HepG2 (cell line): ENCODE data around the gene PCARE. TPM values are rescaled to one million over a fixed set of nuclear protein-coding genes. Genes with fewer than 3 reads are reported as not detected.
A peak's percentile ranks its signal among the peaks of the same experiment; 100 is the strongest.

Source experiments
- ATAC-seq: fragments of 200-7000 bp; cut with Tn5 transposase; 3 replicates; pipeline ENCODE4 v1.9.1; 2020; ENCODE audit warnings: mild to moderate bottlenecking, moderate library complexity
- BruUV-seq: library from RNA; stranded (reverse); fragments of 400-500 nt; replicated peaks from 2 replicates; lab custom pipeline; 2021; lab: Mats Ljungman, UMichigan
- CTCF ChIA-PET: fragments of 300-600 bp; formaldehyde crosslinking; extraction: SDS; loops from one replicate; lab custom pipeline; 2021; ENCODE audit warnings: low total read pairs, inconsistent platforms, low intra/inter-chr PET ratio; lab: Yijun Ruan, JAX
- POLR2A ChIA-PET: fragments of 350-600 bp; sonication (Branson Sonifier 250); formaldehyde crosslinking; loops from one replicate; lab custom pipeline; 2020; ENCODE audit warnings: antibody characterized with exemption, inconsistent platforms; lab: Yijun Ruan, JAX
- DNase-seq: peaks from one replicate; pipeline ENCODE4 v3.0.0-alpha.2; 2015; ENCODE audit warnings: low spot score
- FAIRE-seq: peaks from 3 replicates; lab custom pipeline; 2011; peaks lifted over from hg19 to GRCh38; lab: Jason Lieb, UNC
- H2AFZ ChIP-seq: one replicate; pipeline ENCODE4 v1.6.1; 2011; ENCODE audit warnings: low read length, inconsistent platforms
- H3K27ac ChIP-seq: fragments of 300-600 bp; 3 replicates; pipeline ENCODE4 v1.8.0; 2011; ENCODE audit warnings: mixed run types, mild to moderate bottlenecking, mixed read lengths, low read length, inconsistent platforms; ENCODE audit not compliant: insufficient read depth; ENCODE audit errors: extremely low read length
- H3K27me3 ChIP-seq, 2 experiments: fragments of 200-600 bp in 1 of 2; 2 replicates in 1 of 2; 3 replicates in 1 of 2; pipeline versions ENCODE4 v1.6.0 to v1.8.0; 2011; ENCODE audit warnings: low read length in 2 of 2, mild to moderate bottlenecking in 2 of 2, moderate library complexity in 2 of 2, inconsistent platforms in 1 of 2; ENCODE audit not compliant: insufficient read depth in 2 of 2, control insufficient read depth in 1 of 2
- H3K36me3 ChIP-seq, 2 experiments: fragments of 200-600 bp in 1 of 2; replicated peaks in 1 of 2; 2 replicates in 1 of 2; 3 replicates in 1 of 2; pipeline versions ENCODE4 v1.5.1 to v1.8.0; 2011; ENCODE audit warnings: low read length in 2 of 2, inconsistent platforms in 1 of 2; ENCODE audit not compliant: insufficient read depth in 2 of 2, control insufficient read depth in 1 of 2
- H3K4me1 ChIP-seq: 2 replicates; pipeline ENCODE4 v1.5.1; 2012; ENCODE audit warnings: low read length, inconsistent platforms; ENCODE audit not compliant: insufficient read depth
- H3K4me2 ChIP-seq: 2 replicates; pipeline ENCODE4 v1.6.0; 2011; ENCODE audit warnings: low read depth, low read length, inconsistent platforms
- H3K4me3 ChIP-seq, 3 experiments: fragments of 200-600 bp in 1 of 3; sonication (generic), shearing (Covaris generic) in 1 of 3; replicated peaks in 1 of 3; 2 replicates each; pipeline ENCODE4 v1.5.1; 2011 to 2016; ENCODE audit warnings: low read length in 3 of 3, inconsistent platforms in 2 of 3, low read depth in 2 of 3, mild to moderate bottlenecking in 2 of 3, control low read depth in 1 of 3, mixed read lengths in 1 of 3; ENCODE audit not compliant: insufficient read depth in 1 of 3
- H3K79me2 ChIP-seq: one replicate; pipeline ENCODE4 v1.6.1; 2011; ENCODE audit warnings: low read length, inconsistent platforms; ENCODE audit not compliant: insufficient read depth
- H3K9ac ChIP-seq: 2 replicates; pipeline ENCODE4 v1.6.0; 2011; ENCODE audit warnings: mild to moderate bottlenecking, low read depth, low read length, inconsistent platforms; ENCODE audit not compliant: insufficient read depth
- H3K9me3 ChIP-seq: 2 replicates; pipeline ENCODE4 v1.5.1; 2012; ENCODE audit warnings: mild to moderate bottlenecking, low read length
- H4K20me1 ChIP-seq: 2 replicates; pipeline ENCODE4 v1.6.0; 2011; ENCODE audit warnings: inconsistent platforms, mild to moderate bottlenecking, low read length, moderate library complexity; ENCODE audit not compliant: insufficient read depth
- AKAP8 ChIP-seq: sonication (generic); formaldehyde crosslinking; IDR thresholded peaks from 2 replicates; pipeline ENCODE4 v1.5.1; 2020; ENCODE audit warnings: mild to moderate bottlenecking, missing genetic modification reagents
- DNMT1 ChIP-seq: sonication (generic); formaldehyde crosslinking; IDR thresholded peaks from 2 replicates; pipeline ENCODE4 v1.5.1; 2020; ENCODE audit warnings: mild to moderate bottlenecking, missing genetic modification reagents
- FOXA1 ChIP-seq, 2 experiments: fragments of 450-650 bp in 1 of 2; sonication (generic) in 1 of 2; formaldehyde crosslinking in 1 of 2; IDR thresholded peaks; 2 replicates each; pipeline versions ENCODE4 v1.4.0 to v1.6.1; 2016 to 2020; ENCODE audit warnings: missing genetic modification reagents in 1 of 2
- FOXA3 ChIP-seq: IDR thresholded peaks from 2 replicates; pipeline ENCODE4 v1.6.1; 2016; ENCODE audit warnings: missing genetic modification reagents, missing compliant biosample characterization
- GABPB1 ChIP-seq: IDR thresholded peaks from 2 replicates; pipeline ENCODE4 v1.6.1; 2016; ENCODE audit warnings: mild to moderate bottlenecking, missing genetic modification reagents, moderate library complexity, missing compliant biosample characterization
- MAFK ChIP-seq, 2 experiments: IDR thresholded peaks in 1 of 2; conservative IDR thresholded peaks in 1 of 2; 2 replicates each; pipeline ENCODE4 v1.6.1; 2011; ENCODE audit warnings: improper control_type of control experiment in 2 of 2, low read length in 2 of 2
- MEIS2 ChIP-seq: sonication (generic); formaldehyde crosslinking; IDR thresholded peaks from 2 replicates; pipeline ENCODE4 v1.9.0; 2021; ENCODE audit warnings: mild to moderate bottlenecking, missing genetic modification reagents
- MLLT10 ChIP-seq: sonication (generic); formaldehyde crosslinking; IDR thresholded peaks from 2 replicates; pipeline ENCODE4 v1.4.0; 2020; ENCODE audit warnings: missing genetic modification reagents
- NFE2 ChIP-seq: sonication (generic); formaldehyde crosslinking; IDR thresholded peaks from 2 replicates; pipeline ENCODE4 v1.4.0; 2020; ENCODE audit warnings: missing genetic modification reagents
- NFE2L2 ChIP-seq: fragments of 150-350 bp; IDR thresholded peaks from 2 replicates; pipeline ENCODE4 v1.6.1; 2014; ENCODE audit warnings: low read length
- SIX4 ChIP-seq: sonication (generic); formaldehyde crosslinking; IDR thresholded peaks from 2 replicates; pipeline ENCODE4 v1.4.0; 2020; ENCODE audit warnings: missing genetic modification reagents
- ZFY ChIP-seq: sonication (generic); formaldehyde crosslinking; IDR thresholded peaks from 2 replicates; pipeline ENCODE4 v1.4.0; 2020; ENCODE audit warnings: missing genetic modification reagents
- ZNF264 ChIP-seq: sonication (generic); formaldehyde crosslinking; IDR thresholded peaks from 2 replicates; pipeline ENCODE4 v1.4.0; 2020; ENCODE audit warnings: missing genetic modification reagents
- ZNF557 ChIP-seq: sonication (generic); formaldehyde crosslinking; IDR thresholded peaks from 2 replicates; pipeline ENCODE4 v1.4.0; 2020; ENCODE audit warnings: missing genetic modification reagents
- ZSCAN31 ChIP-seq: sonication (generic); formaldehyde crosslinking; IDR thresholded peaks from 2 replicates; pipeline ENCODE4 v1.5.0; 2020; ENCODE audit warnings: low read depth, mild to moderate bottlenecking, missing genetic modification reagents
- WGBS: methylation state at CpG from one replicate; pipeline ENCODE4 v1.1.6; 2017; ENCODE audit warnings: low lambda C conversion rate; 5-methylcytosine and 5-hydroxymethylcytosine counted together
- in situ Hi-C: cut with HindIII; loops from 2 replicates; pipeline ENCODE4 v1.10.0; 2017; ENCODE audit warnings: low pct_unique_long_range_greater_than_20kb; ENCODE audit not compliant: extremely low pct_ligation_motif_present
- intact Hi-C: fragments of 100-400 bp; cut with micrococcal nuclease; formaldehyde crosslinking; loops from one replicate; pipeline ENCODE4 v1.10.0; 2022; ENCODE audit not compliant: unreplicated experiment
- polyA plus RNA-seq, 8 experiments: library from polyadenylated mRNA; depleted of rRNA in 3 of 8; stranded (reverse) in 7 of 8; unstranded in 1 of 8; fragments of >200 nt; fragmentation: Illumina TruSeq in 4 of 8; extraction: Trizol in 4 of 8; gene quantifications; 2 replicates each; pipeline versions ENCODE4 v1.2.1 to v1.2.3, GENCODE V29; 2011 to 2016; ENCODE audit warnings: low read depth in 4 of 8, missing spikeins in 1 of 8, mixed read lengths in 1 of 8; ENCODE audit not compliant: insufficient read depth in 1 of 8
- total RNA-seq, 5 experiments: library from RNA; depleted of rRNA; stranded (reverse); fragments of >200 nt; fragmentation: Illumina TruSeq; extraction: Trizol; gene quantifications; 2 replicates each; pipeline ENCODE4 v1.2.3, GENCODE V29; 2016; ENCODE audit warnings: low read depth in 1 of 5
- TF ChIP-seq, protein P1 (sequence below): sonication (generic); formaldehyde crosslinking; IDR thresholded peaks from 2 replicates; pipeline ENCODE4 v1.4.0; 2020; ENCODE audit warnings: missing genetic modification reagents, borderline replicate concordance
- TF ChIP-seq, protein P2 (sequence below): IDR thresholded peaks from 2 replicates; pipeline ENCODE4 v1.6.1; 2016; ENCODE audit warnings: missing compliant biosample characterization, missing genetic modification reagents, borderline replicate concordance
- TF ChIP-seq, protein P3 (sequence below): sonication (generic); formaldehyde crosslinking; IDR thresholded peaks from 2 replicates; pipeline ENCODE4 v1.5.1; 2020; ENCODE audit warnings: missing genetic modification reagents, mild to moderate bottlenecking, borderline replicate concordance
- TF ChIP-seq, protein P4 (sequence below): sonication (generic); formaldehyde crosslinking; IDR thresholded peaks from 2 replicates; pipeline ENCODE4 v1.5.0; 2020; ENCODE audit warnings: mild to moderate bottlenecking, missing genetic modification reagents, borderline replicate concordance

PCARE gene
- total and polyA plus RNA-seq, 2 of the 13 experiments (the other 11 are each of a cell fraction or from before 2014, with no cell fraction given) = not detected

DNA sequence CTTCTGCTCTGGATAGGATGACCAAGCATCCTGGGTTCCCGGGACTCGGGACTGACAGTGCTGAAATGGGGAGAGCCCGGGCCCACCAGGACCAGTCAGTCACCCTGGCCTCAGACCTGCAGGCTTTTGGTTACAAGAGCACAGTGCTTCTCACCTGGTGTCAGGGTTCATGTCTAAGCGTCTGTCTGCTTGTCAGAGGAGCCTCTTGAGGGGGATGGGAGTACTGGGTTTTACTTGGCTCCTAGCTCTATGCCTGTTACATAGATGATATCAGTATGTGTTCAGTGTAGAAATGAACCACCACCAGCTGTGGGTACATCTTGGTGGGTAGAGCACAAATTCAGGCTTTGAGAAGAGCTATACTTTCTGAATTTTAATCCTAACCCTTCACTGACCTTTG, 29.9 kb downstream of the PCARE start (continued):
- TF ChIP-seq, protein P1, sequence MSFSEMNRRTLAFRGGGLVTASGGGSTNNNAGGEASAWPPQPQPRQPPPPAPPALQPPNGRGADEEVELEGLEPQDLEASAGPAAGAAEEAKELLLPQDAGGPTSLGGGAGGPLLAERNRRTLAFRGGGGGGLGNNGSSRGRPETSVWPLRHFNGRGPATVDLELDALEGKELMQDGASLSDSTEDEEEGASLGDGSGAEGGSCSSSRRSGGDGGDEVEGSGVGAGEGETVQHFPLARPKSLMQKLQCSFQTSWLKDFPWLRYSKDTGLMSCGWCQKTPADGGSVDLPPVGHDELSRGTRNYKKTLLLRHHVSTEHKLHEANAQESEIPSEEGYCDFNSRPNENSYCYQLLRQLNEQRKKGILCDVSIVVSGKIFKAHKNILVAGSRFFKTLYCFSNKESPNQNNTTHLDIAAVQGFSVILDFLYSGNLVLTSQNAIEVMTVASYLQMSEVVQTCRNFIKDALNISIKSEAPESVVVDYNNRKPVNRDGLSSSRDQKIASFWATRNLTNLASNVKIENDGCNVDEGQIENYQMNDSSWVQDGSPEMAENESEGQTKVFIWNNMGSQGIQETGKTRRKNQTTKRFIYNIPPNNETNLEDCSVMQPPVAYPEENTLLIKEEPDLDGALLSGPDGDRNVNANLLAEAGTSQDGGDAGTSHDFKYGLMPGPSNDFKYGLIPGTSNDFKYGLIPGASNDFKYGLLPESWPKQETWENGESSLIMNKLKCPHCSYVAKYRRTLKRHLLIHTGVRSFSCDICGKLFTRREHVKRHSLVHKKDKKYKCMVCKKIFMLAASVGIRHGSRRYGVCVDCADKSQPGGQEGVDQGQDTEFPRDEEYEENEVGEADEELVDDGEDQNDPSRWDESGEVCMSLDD (CRISPR knock-in tag) = no peak
- TF ChIP-seq, protein P2, sequence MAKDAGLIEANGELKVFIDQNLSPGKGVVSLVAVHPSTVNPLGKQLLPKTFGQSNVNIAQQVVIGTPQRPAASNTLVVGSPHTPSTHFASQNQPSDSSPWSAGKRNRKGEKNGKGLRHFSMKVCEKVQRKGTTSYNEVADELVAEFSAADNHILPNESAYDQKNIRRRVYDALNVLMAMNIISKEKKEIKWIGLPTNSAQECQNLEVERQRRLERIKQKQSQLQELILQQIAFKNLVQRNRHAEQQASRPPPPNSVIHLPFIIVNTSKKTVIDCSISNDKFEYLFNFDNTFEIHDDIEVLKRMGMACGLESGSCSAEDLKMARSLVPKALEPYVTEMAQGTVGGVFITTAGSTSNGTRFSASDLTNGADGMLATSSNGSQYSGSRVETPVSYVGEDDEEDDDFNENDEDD (CRISPR knock-in tag) = no peak
- TF ChIP-seq MLLT10 (CRISPR knock-in tag) = no peak
- TF ChIP-seq AKAP8 = no peak
- TF ChIP-seq ZNF557 (CRISPR knock-in tag) = no peak
- no peak for TF ChIP-seq SIX4 (CRISPR knock-in tag)
- no peak for TF ChIP-seq GABPB1
- no peak for TF ChIP-seq DNMT1 (CRISPR knock-in tag)
- no peak for TF ChIP-seq MEIS2

DNA sequence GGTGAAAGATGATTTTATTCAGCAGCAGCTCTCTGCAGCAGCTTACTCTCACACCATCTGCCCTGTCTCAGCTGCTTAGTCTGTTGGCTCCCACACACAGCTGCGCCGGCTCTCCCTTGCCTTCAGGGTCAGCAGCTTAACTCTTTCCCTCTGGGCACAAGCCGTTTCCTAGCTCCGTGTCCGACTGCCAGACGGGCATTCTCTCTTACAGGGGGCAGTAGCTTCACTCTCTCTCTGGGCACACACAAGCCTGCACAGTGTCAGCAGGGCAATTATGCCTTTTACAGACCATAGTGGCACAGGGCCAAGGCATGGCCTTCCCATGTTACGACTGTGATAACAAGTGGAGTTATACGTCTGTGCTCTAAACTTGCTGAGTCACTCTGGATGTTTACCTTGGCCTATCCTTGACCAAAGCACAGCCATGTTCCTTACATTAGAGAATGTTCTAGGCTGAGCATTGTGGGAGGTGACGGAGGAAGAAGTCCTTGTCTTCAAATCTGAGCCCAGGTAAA, 31.7 kb downstream of the PCARE start:
- intact Hi-C loops = no loop called here
- H3K27me3 ChIP-seq = peaks cover 2 to 58% of the 10 kb centered on the region in 2 experiments; a peak in 4 of 5 replicates
- H3K4me3 ChIP-seq = no peak overlapping the region
- H3K4me1 ChIP-seq = peaks cover 6% of the 10 kb centered on the region
- H3K9me3 ChIP-seq = no peaks in the 10 kb centered on the region
- in situ Hi-C loops = no loop called here
- no peaks in the 10 kb centered on the region for H4K20me1 ChIP-seq
- H3K27ac ChIP-seq = no peak overlapping the region
- 39% methylated on average over 9 of the region's 9 CpGs for WGBS
- no peaks in the 10 kb centered on the region for H3K36me3 ChIP-seq
- POLR2A ChIA-PET = no interaction called here
- no peak for FAIRE-seq
- ATAC-seq = no peak; the same call in 1 of the 3 replicates
- no peak overlapping the region for H2AFZ ChIP-seq
- H3K4me2 ChIP-seq = no peak overlapping the region
- H3K9ac ChIP-seq = no peak overlapping the region
- H3K79me2 ChIP-seq = no peaks in the 10 kb centered on the region
- DNase-seq = no peak
- CTCF ChIA-PET = no interaction called here
- no TSS peak for BruUV-seq
- TF ChIP-seq NFE2L2 (peak; percentile 94), MAFK (conservative IDR thresholded peaks at IDR 0.05 in 1 of 2, IDR thresholded peaks at IDR 0.05 in 1 of 2; ENCODE audit: low read length in 2 of 2) (peak in 1 of 2 experiments; percentile 53; a peak in 3 of 4 replicates), FOXA1 (IDR thresholded peaks at IDR 0.05) (no peak), FOXA1 (CRISPR knock-in tag; IDR thresholded peaks at IDR 0.05) (0 out of 2 replicates have a peak, but pooled peaks have one; percentile 48), ZSCAN31 (CRISPR knock-in tag) (peak; percentile 95), FOXA3 (CRISPR knock-in tag) (peak; percentile 52; the same call in 1 of the 2 replicates), ZNF264 (CRISPR knock-in tag) (no peak), NFE2 (peak; percentile 86; the same call in 1 of the 2 replicates), ZFY (CRISPR knock-in tag) (no peak)
- TF ChIP-seq, protein P3, sequence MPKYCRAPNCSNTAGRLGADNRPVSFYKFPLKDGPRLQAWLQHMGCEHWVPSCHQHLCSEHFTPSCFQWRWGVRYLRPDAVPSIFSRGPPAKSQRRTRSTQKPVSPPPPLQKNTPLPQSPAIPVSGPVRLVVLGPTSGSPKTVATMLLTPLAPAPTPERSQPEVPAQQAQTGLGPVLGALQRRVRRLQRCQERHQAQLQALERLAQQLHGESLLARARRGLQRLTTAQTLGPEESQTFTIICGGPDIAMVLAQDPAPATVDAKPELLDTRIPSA (CRISPR knock-in tag) = no peak
- TF ChIP-seq, protein P4, sequence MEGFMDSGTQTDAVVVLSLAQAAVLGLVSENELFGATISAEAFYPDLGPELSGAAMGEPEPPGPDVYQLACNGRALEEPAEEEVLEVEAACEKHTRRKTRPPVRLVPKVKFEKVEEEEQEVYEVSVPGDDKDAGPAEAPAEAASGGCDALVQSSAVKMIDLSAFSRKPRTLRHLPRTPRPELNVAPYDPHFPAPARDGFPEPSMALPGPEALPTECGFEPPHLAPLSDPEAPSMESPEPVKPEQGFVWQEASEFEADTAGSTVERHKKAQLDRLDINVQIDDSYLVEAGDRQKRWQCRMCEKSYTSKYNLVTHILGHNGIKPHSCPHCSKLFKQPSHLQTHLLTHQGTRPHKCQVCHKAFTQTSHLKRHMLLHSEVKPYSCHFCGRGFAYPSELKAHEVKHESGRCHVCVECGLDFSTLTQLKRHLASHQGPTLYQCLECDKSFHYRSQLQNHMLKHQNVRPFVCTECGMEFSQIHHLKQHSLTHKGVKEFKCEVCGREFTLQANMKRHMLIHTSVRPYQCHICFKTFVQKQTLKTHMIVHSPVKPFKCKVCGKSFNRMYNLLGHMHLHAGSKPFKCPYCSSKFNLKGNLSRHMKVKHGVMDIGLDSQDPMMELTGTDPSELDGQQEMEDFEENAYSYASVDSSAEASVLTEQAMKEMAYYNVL (CRISPR knock-in tag) = no peak
